HG02588 (cell line): Measurements from ENCODE around the gene SPON2.

Source experiments
- ATAC-seq: cut with Tn5 transposase; IDR thresholded peaks from one replicate; pipeline ENCODE4 v1.9.1; 2021; ENCODE audit warnings: mild to moderate bottlenecking, moderate library complexity; ENCODE audit not compliant: unreplicated experiment

The SPON2 gene

DNA sequence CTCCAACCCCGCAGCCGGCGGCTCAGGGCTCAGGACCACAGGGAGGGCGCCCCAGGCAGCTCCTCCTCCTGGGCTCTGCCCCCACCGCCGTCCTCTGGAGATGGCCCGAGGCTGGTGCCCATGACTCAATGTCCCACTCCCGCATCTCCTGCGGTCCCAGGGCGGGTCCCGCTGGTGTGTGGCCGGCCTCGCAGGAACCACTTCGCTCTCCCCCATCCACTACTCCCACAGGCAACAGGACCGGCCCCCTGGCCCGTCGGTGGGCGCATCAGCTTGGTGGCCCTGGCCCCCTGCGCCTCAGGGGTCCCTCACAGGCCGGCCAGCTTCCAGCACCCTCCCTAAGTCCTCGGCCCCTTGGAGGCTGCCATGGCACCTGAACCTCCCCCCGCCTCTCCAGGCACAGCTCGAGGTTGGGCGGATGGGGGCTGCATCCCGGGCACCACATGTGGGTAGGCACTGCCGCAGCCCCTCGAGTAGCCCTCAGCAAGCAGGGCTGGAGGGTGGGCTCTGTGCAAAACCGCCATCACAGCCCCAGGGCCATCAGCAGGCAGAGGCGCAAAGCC is 22.8 kb upstream of the SPON2 start:
- ATAC-seq = no peak

DNA sequence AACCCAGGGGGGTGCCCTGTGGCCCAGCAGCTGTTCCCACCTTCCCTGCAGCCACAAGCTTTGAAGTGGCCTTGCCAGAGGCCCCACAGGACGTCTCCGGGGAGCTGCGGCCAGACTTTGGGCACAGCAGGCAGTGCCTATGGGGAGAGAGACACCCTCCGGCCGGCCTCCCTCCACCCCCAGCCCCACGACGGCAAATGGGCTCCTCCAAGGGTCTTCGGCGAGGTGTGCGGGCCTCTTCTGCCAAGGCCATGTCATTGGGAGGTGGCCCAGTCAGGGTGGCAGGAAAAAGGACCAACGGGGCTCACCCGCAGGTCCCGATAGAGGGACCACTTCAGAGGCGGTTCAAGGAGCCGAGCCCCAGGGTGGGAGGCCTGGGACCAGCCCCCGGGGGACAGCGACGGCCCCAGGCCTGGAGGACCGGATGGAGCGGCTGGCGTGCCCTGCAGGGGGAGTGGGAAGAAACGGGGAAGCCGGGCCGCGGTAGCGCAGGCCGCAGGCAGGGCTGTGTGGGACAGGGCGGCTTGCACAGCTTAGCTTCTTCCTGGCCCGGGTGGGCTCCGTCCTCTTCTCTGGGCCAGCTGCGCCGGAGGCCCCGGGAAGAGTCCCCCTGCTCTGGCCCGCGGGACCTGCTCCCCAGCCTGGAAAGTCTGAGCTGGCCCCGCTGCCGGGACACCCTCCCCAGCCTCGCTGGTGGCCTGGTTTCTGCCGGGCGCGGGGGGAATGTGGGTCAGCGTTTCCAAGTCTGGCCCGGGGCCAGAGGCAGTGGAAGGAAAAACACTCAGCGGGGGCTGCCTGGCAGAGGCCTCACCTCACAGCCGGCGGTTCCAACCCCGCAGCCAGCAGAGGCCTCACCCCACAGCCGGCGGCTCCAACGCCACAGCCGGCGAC is 21.9 kb upstream of the SPON2 start:
- no peak for ATAC-seq

GRCh38 chr4:1193206-1194009 is 21.0 kb upstream of the SPON2 start:
- no peak for ATAC-seq

DNA sequence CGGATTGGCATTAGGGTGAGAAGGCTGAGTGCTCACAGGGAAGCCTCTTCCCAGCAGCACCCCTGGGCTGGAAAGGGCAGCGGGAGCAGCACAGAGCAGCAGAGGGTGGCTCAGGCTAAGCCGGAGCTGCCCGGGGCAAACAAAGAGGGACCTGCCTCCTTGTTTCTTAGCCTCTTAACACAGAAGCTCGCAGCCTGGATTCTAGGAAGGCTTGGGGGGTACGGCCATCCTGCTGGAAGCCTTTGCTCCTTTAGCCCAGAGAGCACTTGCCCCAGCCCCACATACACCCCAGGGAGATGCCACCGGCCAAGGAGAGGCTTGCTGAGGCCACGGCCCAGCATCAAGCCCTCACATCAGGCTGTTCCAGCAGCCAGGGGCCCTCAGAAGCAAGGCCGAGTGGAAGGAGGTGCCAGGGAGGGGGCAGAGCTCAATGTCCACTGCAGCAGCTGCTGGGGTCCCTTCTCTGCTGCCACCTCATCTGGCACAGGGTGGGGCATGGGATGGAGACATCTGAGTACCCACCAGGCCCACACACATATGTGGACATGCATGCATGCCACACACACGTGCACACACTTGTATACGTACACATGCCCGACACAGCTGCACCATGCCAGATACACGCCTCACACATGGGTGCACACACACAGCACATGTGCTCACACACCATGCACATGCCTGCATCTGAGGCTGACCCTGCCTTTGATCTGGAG is 20.3 kb upstream of the SPON2 start:
- ATAC-seq = no peak

- ATAC-seq = no peak
Observed at GRCh38 chr4:1192091-1192492, 19.7 kb upstream of the SPON2 start.

GRCh38 chr4:1191621-1192020 is 19.2 kb upstream of the SPON2 start:
- no peak for ATAC-seq

- ATAC-seq = no peak
Observed at GRCh38 chr4:1187182-1187581, 14.8 kb upstream of the SPON2 start.

GRCh38 chr4:1183985-1184773 is 11.8 kb upstream of the SPON2 start:
- ATAC-seq = no peak

DNA sequence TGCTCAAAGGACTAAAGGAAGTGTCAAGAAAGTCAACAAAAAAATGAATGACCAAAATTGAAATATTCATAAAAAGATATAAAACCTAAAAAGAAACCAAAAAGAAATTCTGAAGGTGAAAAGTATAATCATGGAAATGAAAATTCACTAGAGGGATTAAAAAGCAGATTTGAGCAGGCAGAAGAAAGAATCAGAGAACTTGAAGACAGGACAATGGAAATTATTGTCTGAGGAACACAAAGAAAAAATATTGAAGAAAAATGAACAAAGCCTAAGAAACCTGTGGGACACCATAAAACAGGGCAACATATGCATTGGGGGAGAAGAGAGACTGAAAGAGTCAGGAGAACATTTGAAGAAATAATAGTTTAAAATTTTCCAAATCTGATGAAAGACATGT is 9.9 kb upstream of the SPON2 start:
- no peak for ATAC-seq

DNA sequence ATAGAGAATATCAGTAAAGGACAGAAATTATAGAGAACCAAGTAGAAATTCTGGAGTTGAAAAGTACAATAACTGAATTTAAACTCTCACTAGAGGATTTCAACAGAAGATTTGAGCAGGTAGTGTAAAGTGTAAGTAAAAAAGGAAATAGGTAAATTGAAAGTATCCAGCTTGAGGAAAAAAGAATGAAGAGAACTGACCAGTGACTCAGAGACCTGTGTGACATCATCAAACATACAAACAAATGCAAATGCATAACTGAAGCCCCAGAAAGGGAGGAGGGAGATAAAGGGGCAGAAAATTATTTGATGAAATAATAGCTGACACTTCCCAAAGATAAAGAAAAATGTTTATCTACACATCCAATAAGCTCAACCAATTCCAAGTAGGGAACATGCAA is 8.3 kb upstream of the SPON2 start:
- no peak for ATAC-seq

- ATAC-seq = no peak
Observed at GRCh38 chr4:1179976-1180375, 7.6 kb upstream of the SPON2 start.

DNA sequence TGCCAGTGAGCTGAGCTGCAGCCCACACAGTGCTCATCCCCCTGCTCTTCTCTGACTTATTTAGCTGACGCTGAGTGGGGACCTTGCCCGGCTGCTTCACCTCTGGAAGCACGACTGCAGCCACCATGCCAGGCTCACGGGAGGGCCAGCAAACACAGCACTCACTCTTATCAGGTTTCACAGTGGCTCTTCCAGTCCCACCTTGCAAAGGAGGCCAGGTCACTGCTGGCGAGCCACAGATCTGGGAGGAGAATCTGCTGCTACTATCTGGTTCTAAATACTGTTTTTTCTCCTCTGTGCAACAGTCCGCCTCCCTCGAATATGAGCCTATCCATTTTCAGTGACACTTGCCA is 6.7 kb upstream of the SPON2 start:
- ATAC-seq = no peak

- no peak for ATAC-seq
Observed at GRCh38 chr4:1178300-1179088, 6.1 kb upstream of the SPON2 start.

- ATAC-seq = no peak
Observed at GRCh38 chr4:1177274-1178141, 5.1 kb upstream of the SPON2 start.

- no peak for ATAC-seq
Observed at GRCh38 chr4:1176398-1177273, 4.3 kb upstream of the SPON2 start.

DNA sequence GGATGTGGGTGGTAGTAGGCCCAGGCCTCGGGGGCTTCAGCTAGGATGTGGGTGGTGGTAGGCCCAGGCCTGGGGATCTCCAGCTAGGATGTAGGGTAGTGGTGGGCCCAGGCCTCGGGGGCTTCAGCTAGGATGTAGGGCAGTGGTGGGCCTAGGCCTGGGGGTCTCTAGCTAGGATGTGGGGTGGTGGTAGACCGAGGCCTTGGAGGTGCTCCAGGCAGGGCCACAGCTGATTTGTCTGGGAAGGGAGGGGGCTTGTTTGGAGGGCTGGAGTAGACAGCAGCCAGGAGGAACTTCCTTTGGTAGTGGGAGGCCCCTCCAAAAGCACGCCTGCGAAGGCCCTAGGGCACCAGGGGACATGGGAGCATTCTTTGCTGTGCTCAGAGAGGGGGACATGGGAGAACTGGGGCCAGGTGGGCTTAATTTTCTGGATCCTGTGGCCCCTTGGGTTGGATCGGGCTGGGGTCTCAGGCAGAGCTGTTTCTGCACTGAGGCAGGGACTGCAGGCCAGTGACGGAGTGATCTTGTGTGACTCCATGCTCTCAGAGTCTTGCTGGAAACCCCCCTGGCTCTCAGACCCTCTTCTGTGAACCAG is 3.3 kb upstream of the SPON2 start:
- no peak for ATAC-seq

DNA sequence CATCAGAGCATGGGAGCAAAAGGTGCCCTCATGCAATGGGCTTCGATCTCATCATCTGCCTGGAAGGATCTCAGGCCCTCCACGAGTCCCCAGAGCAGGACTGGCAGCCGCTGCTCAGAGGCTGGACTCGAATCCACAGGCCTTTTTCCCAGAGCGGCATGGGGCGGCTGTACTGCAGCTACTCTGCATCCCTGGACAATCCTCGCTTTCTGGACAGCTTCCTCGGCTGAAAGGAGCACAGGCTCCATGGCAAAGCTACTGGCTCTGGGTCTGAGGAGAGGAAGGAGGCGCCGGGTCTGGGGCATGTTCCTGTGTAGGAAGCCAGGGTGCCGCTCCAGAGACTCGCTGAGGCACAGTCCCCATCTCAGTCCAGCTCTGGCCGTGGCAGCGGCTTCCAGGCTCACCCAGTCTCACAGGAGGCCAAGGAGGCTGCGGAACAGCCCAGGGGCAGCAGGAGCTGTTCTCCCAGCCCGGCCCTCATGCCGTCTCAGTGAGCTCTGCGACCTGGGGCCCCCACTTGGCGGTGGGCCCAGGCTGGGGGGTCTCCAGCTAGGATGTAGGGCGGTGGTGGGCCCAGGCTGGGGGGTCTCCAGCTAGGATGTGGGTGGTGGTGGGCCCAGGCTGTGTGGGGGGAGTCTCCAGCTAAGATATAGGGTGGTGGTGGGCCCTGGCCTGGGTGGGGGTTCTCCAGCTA is 2.7 kb upstream of the SPON2 start:
- ATAC-seq = no peak
